Lung (tissue), 12 donors: ENCODE measurements around the gene GRK6. TPM values are rescaled to one million over a fixed set of nuclear protein-coding genes. Genes with fewer than 3 reads are reported as not detected.

ENCODE experiments used
- ATAC-seq: fragments of 200-7000 bp; cut with Tn5 transposase; one replicate; pipeline ENCODE4 v1.9.1; 2020; ENCODE audit warnings: moderate number of reproducible peaks; ENCODE audit not compliant: insufficient read depth, low FRiP score
- DNase-seq, 3 donors: peaks; one replicate each; pipeline ENCODE4 v3.0.0-alpha.2; 2013 to 2017
- H3K27ac ChIP-seq, 2 donors: one replicate each; pipeline ENCODE4 v1.5.1; 2013; ENCODE audit warnings: mild to moderate bottlenecking in 2 of 2, moderate library complexity in 2 of 2, control low read depth in 1 of 2, inconsistent platforms in 1 of 2, low read depth in 1 of 2, low read length in 1 of 2
- H3K27me3 ChIP-seq, 3 donors: one replicate each; pipeline ENCODE4 v1.5.1; 2013; ENCODE audit warnings: low read length in 2 of 3; ENCODE audit not compliant: control insufficient read depth in 3 of 3, insufficient read depth in 3 of 3
- H3K36me3 ChIP-seq, 4 donors: one replicate each; pipeline ENCODE4 v1.5.1; 2013; ENCODE audit warnings: low read length in 4 of 4, mild to moderate bottlenecking in 1 of 4, moderate library complexity in 1 of 4; ENCODE audit not compliant: control insufficient read depth in 4 of 4, insufficient read depth in 4 of 4
- H3K4me1 ChIP-seq, 5 donors: one replicate each; pipeline ENCODE4 v1.5.1; 2013; ENCODE audit warnings: low read length in 5 of 5, mild to moderate bottlenecking in 2 of 5, moderate library complexity in 1 of 5; ENCODE audit not compliant: control insufficient read depth in 5 of 5, insufficient read depth in 5 of 5
- H3K4me3 ChIP-seq: one replicate; pipeline ENCODE4 v1.5.1; 2013; ENCODE audit warnings: mild to moderate bottlenecking, control low read depth, moderate library complexity
- H3K9ac ChIP-seq, 2 donors: one replicate each; pipeline ENCODE4 v1.5.1; 2013; ENCODE audit warnings: low read length in 2 of 2, control low read depth in 1 of 2; ENCODE audit not compliant: insufficient read depth in 1 of 2
- H3K9me3 ChIP-seq, 4 donors: one replicate each; pipeline ENCODE4 v1.5.1; 2013; ENCODE audit warnings: low read length in 3 of 4, mild to moderate bottlenecking in 1 of 4, moderate library complexity in 1 of 4; ENCODE audit not compliant: control insufficient read depth in 4 of 4, insufficient read depth in 3 of 4
- CTCF ChIP-seq: IDR thresholded peaks from 2 replicates; pipeline ENCODE4 v1.5.1; 2012; ENCODE audit warnings: mild to moderate bottlenecking; ENCODE audit errors: control extremely low read depth, extremely low read depth
- WGBS, 2 donors: extraction: QIAGEN DNeasy Blood & Tissue Kit; methylation state at CpG; one replicate each; pipeline ENCODE4 v1.1.7; 2013; 5-methylcytosine and 5-hydroxymethylcytosine counted together
- polyA plus RNA-seq, 2 donors: library from polyadenylated mRNA; stranded (reverse); fragments of 200-250 nt; gene quantifications; one replicate each; pipeline ENCODE4 v1.2.1, GENCODE V29; 2013
- total RNA-seq, 2 donors: library from RNA; depleted of rRNA in 1 of 2; stranded (reverse); fragments of >200 nt in 1 of 2; gene quantifications; one replicate each; pipeline ENCODE4 v1.2.1, GENCODE V29; 2014 to 2021
- donor health status: control.
- donor health status: control.
- donor health status: Bipolar disorder and iron deficiency.
- donor health status: healthy.
- donor health status: DM: yes; HTN: yes; CAD: no.

GRK6 gene
- total and polyA plus RNA-seq, 4 donors: 20.7 to 68.0 (median 40.3) TPM

- H3K36me3 ChIP-seq: no peaks in the 10 kb centered on the region
- DNase-seq: no peak
- WGBS, 2 donors: 36 to 38% methylated on average over 9 to 16 of the region's 16 CpGs
- TF ChIP-seq CTCF: no peak
- no peak overlapping the region for H3K9ac ChIP-seq
- H3K27me3 ChIP-seq: peaks cover 0 to 38% (median 35%) of the 10 kb centered on the region in 3 donors
- H3K4me3 ChIP-seq: peak overlapping the region; percentile 26
- ATAC-seq: no peak
- peaks cover 0 to 36% (median 18%) of the 10 kb centered on the region in 5 donors for H3K4me1 ChIP-seq
- H3K9me3 ChIP-seq: no peaks in the 10 kb centered on the region
- H3K27ac ChIP-seq: no peak overlapping the region
Observed at GRCh38 chr5:177404641-177405179, 21.8 kb upstream of the GRK6 start.

DNA sequence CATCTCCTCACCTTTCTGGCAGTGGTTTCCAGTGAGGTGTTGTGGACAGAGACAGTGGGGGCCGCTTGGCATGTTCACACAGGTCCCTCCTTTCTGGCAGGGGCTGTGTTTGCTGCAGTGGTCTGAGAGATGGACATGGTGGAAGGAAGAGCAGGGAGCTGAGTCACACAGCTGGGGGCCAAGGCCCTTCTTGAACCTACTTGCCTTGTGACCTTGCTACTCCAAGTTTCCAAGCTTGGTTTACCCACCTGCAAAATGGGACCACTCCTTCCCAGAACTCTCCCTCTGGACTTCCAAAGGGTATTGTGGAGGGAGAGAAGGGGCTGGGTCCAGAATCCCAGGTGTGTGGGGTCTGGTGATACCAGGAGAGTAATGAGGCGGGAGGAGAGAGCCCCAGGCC is 21.2 kb upstream of the GRK6 start:
- no peak for DNase-seq
- Histone ChIP-seq H3K4me1 (peaks cover 0 to 31% (median 12%) of the 10 kb centered on the region in 5 donors), H3K27me3 (peaks cover 0 to 34% (median 32%) of the 10 kb centered on the region in 3 donors), H3K27ac (no peak overlapping the region), H3K4me3 (no peak overlapping the region), H3K9ac (no peak overlapping the region), H3K36me3 (no peaks in the 10 kb centered on the region), H3K9me3 (no peaks in the 10 kb centered on the region)
- TF ChIP-seq CTCF: no peak
- 88 to 91% methylated on average over 2 of the region's 2 CpGs for WGBS, 2 donors
- no peak for ATAC-seq

GRCh38 chr5:177405805-177406204 is 20.7 kb upstream of the GRK6 start:
- no peak overlapping the region for H3K27ac ChIP-seq
- no peak for DNase-seq

More at GRCh38 chr5:177405805-177406204, 20.7 kb upstream of the GRK6 start:
- H3K36me3 ChIP-seq: no peaks in the 10 kb centered on the region
- peaks cover 0 to 28% (median 9%) of the 10 kb centered on the region in 5 donors for H3K4me1 ChIP-seq
- ATAC-seq: no peak
- 30 to 56% methylated on average over 5 of the region's 5 CpGs for WGBS, 2 donors
- H3K9me3 ChIP-seq: no peaks in the 10 kb centered on the region
- H3K27me3 ChIP-seq: peaks cover 0 to 29% (median 28%) of the 10 kb centered on the region in 3 donors
- H3K4me3 ChIP-seq: no peak overlapping the region
- no peak overlapping the region for H3K9ac ChIP-seq
- no peak for TF ChIP-seq CTCF
